IMR-90 (cell line): ENCODE measurements around the gene DHRSX. TPM values are rescaled to one million over a fixed set of nuclear protein-coding genes. Genes with fewer than 3 reads are reported as not detected.

Source experiments
- ATAC-seq: fragments of 200-7000 bp; cut with Tn5 transposase; 2 replicates; pipeline ENCODE4 v1.9.1; 2020; ENCODE audit warnings: low read depth, mild to moderate bottlenecking, moderate library complexity
- BruUV-seq: library from RNA; stranded (reverse); fragments of 400-500 nt; replicated peaks from 2 replicates; lab custom pipeline; 2021; lab: Mats Ljungman, UMichigan
- CTCF ChIA-PET: fragments of 300-600 bp; formaldehyde crosslinking; extraction: SDS; loops from one replicate; lab custom pipeline; 2021; ENCODE audit warnings: antibody characterized with exemption; lab: Yijun Ruan, JAX
- POLR2A ChIA-PET: fragments of 300-600 bp; sonication (Branson Sonifier 250); formaldehyde crosslinking; loops from one replicate; lab custom pipeline; 2022; ENCODE audit warnings: antibody characterized with exemption; ENCODE audit not compliant: unreplicated experiment; lab: Charles Lee
- DNase-seq: peaks from one replicate; pipeline ENCODE4 v3.0.0; 2013
- H2AFZ ChIP-seq: replicated peaks from 2 replicates; pipeline ENCODE3; 2013; ENCODE audit warnings: low read length, mild to moderate bottlenecking; ENCODE audit not compliant: poor library complexity
- H2AK5ac ChIP-seq: 2 replicates; pipeline ENCODE4 v1.6.1; 2013; ENCODE audit warnings: low read depth, low read length, inconsistent platforms
- H2AK9ac ChIP-seq: replicated peaks from 2 replicates; pipeline ENCODE3; 2013; ENCODE audit warnings: mild to moderate bottlenecking, low read depth, low read length, moderate library complexity; ENCODE audit not compliant: poor library complexity
- H2BK120ac ChIP-seq: 2 replicates; pipeline ENCODE4 v1.6.1; 2013; ENCODE audit warnings: low read depth, low read length, inconsistent platforms
- H2BK15ac ChIP-seq: 3 replicates; pipeline ENCODE4 v1.6.1; 2013; ENCODE audit warnings: low read depth, low read length, inconsistent platforms
- H2BK20ac ChIP-seq: 2 replicates; pipeline ENCODE4 v1.6.1; 2013; ENCODE audit warnings: low read depth, mild to moderate bottlenecking, inconsistent platforms, low read length, moderate library complexity
- H2BK5ac ChIP-seq: 2 replicates; pipeline ENCODE4 v1.6.1; 2013; ENCODE audit warnings: mild to moderate bottlenecking, low read depth, low read length, inconsistent platforms; ENCODE audit not compliant: poor library complexity, severe bottlenecking
- H3K14ac ChIP-seq: replicated peaks from 2 replicates; pipeline ENCODE4 v1.6.1; 2013; ENCODE audit warnings: low read depth, low read length, inconsistent platforms
- H3K18ac ChIP-seq: 2 replicates; pipeline ENCODE4 v1.6.1; 2013; ENCODE audit warnings: low read depth, low read length, control low read depth
- H3K23ac ChIP-seq: 2 replicates; pipeline ENCODE4 v1.6.1; 2013; ENCODE audit warnings: low read depth, low read length, inconsistent platforms
- H3K27ac ChIP-seq: 2 replicates; pipeline ENCODE4 v1.5.1; 2013; ENCODE audit warnings: mild to moderate bottlenecking, control low read depth, low read length; ENCODE audit not compliant: insufficient read depth
- H3K27me3 ChIP-seq: 2 replicates; pipeline ENCODE4 v1.6.1; 2013; ENCODE audit warnings: low read length; ENCODE audit not compliant: control insufficient read depth, insufficient read depth
- H3K36me3 ChIP-seq: 2 replicates; pipeline ENCODE4 v1.6.1; 2013; ENCODE audit warnings: low read length, mixed read lengths; ENCODE audit not compliant: control insufficient read depth, insufficient read depth
- H3K4ac ChIP-seq: 2 replicates; pipeline ENCODE4 v1.6.1; 2013; ENCODE audit warnings: low read depth, low read length, inconsistent platforms
- H3K4me1 ChIP-seq: 2 replicates; pipeline ENCODE4 v1.6.1; 2013; ENCODE audit warnings: low read length, mixed read lengths; ENCODE audit not compliant: control insufficient read depth, insufficient read depth
- H3K4me2 ChIP-seq: 2 replicates; pipeline ENCODE4 v1.6.1; 2013; ENCODE audit warnings: low read depth, mild to moderate bottlenecking, control low read depth, low read length, moderate library complexity
- H3K4me3 ChIP-seq: 2 replicates; pipeline ENCODE4 v1.5.1; 2013; ENCODE audit warnings: low read depth, mild to moderate bottlenecking, control low read depth, low read length, moderate library complexity; ENCODE audit not compliant: insufficient read depth
- H3K56ac ChIP-seq: 2 replicates; pipeline ENCODE4 v1.6.1; 2013; ENCODE audit warnings: low read length, inconsistent platforms; ENCODE audit not compliant: insufficient read depth; ENCODE audit errors: extremely low read depth
- H3K79me1 ChIP-seq, 2 experiments: 2 replicates each; pipeline ENCODE4 v1.6.1; 2013; ENCODE audit warnings: low read length in 2 of 2, inconsistent platforms in 1 of 2, low read depth in 1 of 2
- H3K9ac ChIP-seq: 2 replicates; pipeline ENCODE4 v1.6.1; 2013; ENCODE audit warnings: low read depth, low read length, control low read depth
- H3K9me1 ChIP-seq: 2 replicates; pipeline ENCODE4 v1.6.1; 2013; ENCODE audit warnings: low read length, inconsistent platforms; ENCODE audit not compliant: insufficient read depth
- H3K9me3 ChIP-seq: 2 replicates; pipeline ENCODE4 v1.6.1; 2013; ENCODE audit warnings: low read length; ENCODE audit not compliant: control insufficient read depth, insufficient read depth
- H4K20me1 ChIP-seq: 2 replicates; pipeline ENCODE4 v1.6.1; 2013; ENCODE audit warnings: low read length, inconsistent platforms; ENCODE audit not compliant: insufficient read depth
- H4K5ac ChIP-seq: 2 replicates; pipeline ENCODE4 v1.6.1; 2013; ENCODE audit warnings: mild to moderate bottlenecking, low read depth, low read length, control low read depth
- H4K8ac ChIP-seq, 2 experiments: 2 replicates each; pipeline ENCODE4 v1.6.1; 2013; ENCODE audit warnings: low read depth in 2 of 2, low read length in 2 of 2, control low read depth in 1 of 2, inconsistent platforms in 1 of 2
- H4K91ac ChIP-seq: 2 replicates; pipeline ENCODE4 v1.6.1; 2013; ENCODE audit warnings: low read depth, low read length, inconsistent platforms; ENCODE audit not compliant: insufficient read depth
- BHLHE40 ChIP-seq: fragments of 150-350 bp; IDR thresholded peaks from 2 replicates; pipeline ENCODE4 v1.6.1; 2016; ENCODE audit warnings: mild to moderate bottlenecking, low read depth, low read length
- CEBPB ChIP-seq: IDR thresholded peaks from 2 replicates; pipeline ENCODE4 v1.6.1; 2012; ENCODE audit warnings: low read depth, low read length, improper control_type of control experiment
- CHD1 ChIP-seq: IDR thresholded peaks from 2 replicates; pipeline ENCODE4 v1.6.1; 2012; ENCODE audit warnings: low read depth, low read length, improper control_type of control experiment
- CTCF ChIP-seq: conservative IDR thresholded peaks from 2 replicates; pipeline ENCODE4 v1.5.1; 2012; ENCODE audit warnings: mild to moderate bottlenecking, low read depth, low read length, improper control_type of control experiment
- ELK1 ChIP-seq: fragments of 150-350 bp; IDR thresholded peaks from 2 replicates; pipeline ENCODE4 v1.6.1; 2016; ENCODE audit warnings: low read depth, mild to moderate bottlenecking, low read length, moderate library complexity, borderline replicate concordance
- FOS ChIP-seq: fragments of 150-350 bp; IDR thresholded peaks from 2 replicates; pipeline ENCODE4 v1.6.1; 2016; ENCODE audit warnings: low read depth, low read length
- MAFK ChIP-seq: IDR thresholded peaks from 2 replicates; pipeline ENCODE4 v1.6.1; 2012; ENCODE audit warnings: low read depth, low read length, improper control_type of control experiment
- MAZ ChIP-seq: IDR thresholded peaks from 2 replicates; pipeline ENCODE4 v1.6.1; 2012; ENCODE audit warnings: low read depth, mild to moderate bottlenecking, low read length, improper control_type of control experiment, moderate library complexity, borderline replicate concordance
- MXI1 ChIP-seq: IDR thresholded peaks from 2 replicates; pipeline ENCODE4 v1.6.1; 2012; ENCODE audit warnings: low read depth, mild to moderate bottlenecking, low read length, moderate library complexity, borderline replicate concordance
- NFE2L2 ChIP-seq: fragments of 150-350 bp; IDR thresholded peaks from 2 replicates; pipeline ENCODE4 v1.6.1; 2016; ENCODE audit warnings: low read depth, mild to moderate bottlenecking, low read length
- POLR2A ChIP-seq: IDR thresholded peaks from 2 replicates; pipeline ENCODE4 v1.6.1; 2012; ENCODE audit warnings: mild to moderate bottlenecking, low read depth, low read length
- RAD21 ChIP-seq: IDR thresholded peaks from 2 replicates; pipeline ENCODE4 v1.6.1; 2012; ENCODE audit warnings: low read length, improper control_type of control experiment
- RCOR1 ChIP-seq: IDR thresholded peaks from 2 replicates; pipeline ENCODE4 v1.6.1; 2012; ENCODE audit warnings: mild to moderate bottlenecking, low read length, improper control_type of control experiment; ENCODE audit not compliant: insufficient replicate concordance
- RFX5 ChIP-seq: IDR thresholded peaks from 2 replicates; pipeline ENCODE4 v1.8.0; 2012; ENCODE audit warnings: low read depth, mild to moderate bottlenecking, low read length, moderate library complexity
- SMC3 ChIP-seq: fragments of 150-350 bp; IDR thresholded peaks from 2 replicates; pipeline ENCODE4 v1.6.1; 2016; ENCODE audit warnings: low read depth, mild to moderate bottlenecking, antibody characterized with exemption, low read length, moderate library complexity
- USF2 ChIP-seq: fragments of 150-350 bp; IDR thresholded peaks from 2 replicates; pipeline ENCODE4 v1.6.1; 2017; ENCODE audit warnings: mild to moderate bottlenecking, antibody characterized with exemption, low read length, low read depth
- WGBS, 2 experiments: methylation state at CpG; one replicate each; pipeline versions ENCODE4 v1.1.5 to v1.1.7; 2013; ENCODE audit warnings: missing lambda C conversion rate in 2 of 2; ENCODE audit not compliant: insufficient read length in 1 of 2; ENCODE audit errors: extremely low coverage in 2 of 2; 5-methylcytosine and 5-hydroxymethylcytosine counted together
- dilution Hi-C: fragments of 300-500 bp; cut with HindIII; formaldehyde crosslinking; loops from one replicate; pipeline ENCODE4 v1.14.3; 2018; ENCODE audit warnings: low sequenced_read_pairs; ENCODE audit not compliant: unreplicated experiment
- in situ Hi-C: fragments of 300-500 bp; cut with MboI; formaldehyde crosslinking; loops from 3 replicates; pipeline ENCODE4 v1.14.3; 2019; ENCODE audit warnings: low sequenced_read_pairs, inconsistent platforms, mixed read lengths
- intact Hi-C: fragments of 100-400 bp; cut with micrococcal nuclease; formaldehyde crosslinking; loops from 2 replicates; pipeline ENCODE4 v1.10.0; 2022
- polyA plus RNA-seq, 3 experiments: library from polyadenylated mRNA; depleted of rRNA; stranded (reverse); fragments of >200 nt; gene quantifications; 2 replicates each; pipeline ENCODE4 v1.2.3, GENCODE V29; 2012; ENCODE audit warnings: low replicate concordance in 1 of 3
- total RNA-seq: library from RNA; depleted of rRNA; stranded (reverse); fragments of >200 nt; gene quantifications from 2 replicates; pipeline ENCODE4 v1.2.3, GENCODE V29; 2012

DHRSX gene
- total and polyA plus RNA-seq, 2 of the 4 experiments (the other 2 are of a cell fraction): 26.2 to 38.0 TPM

GRCh38 chrX:2413969-2414368 lies 86.8 kb downstream of the DHRSX start:
- no TSS peak for BruUV-seq
- H4K5ac ChIP-seq: no peak overlapping the region
- H4K20me1 ChIP-seq: peaks cover 8% of the 10 kb centered on the region; the same call in 1 of the 2 replicates
- no peak overlapping the region for H3K4me2 ChIP-seq
- H3K9me1 ChIP-seq: 0 out of 2 replicates have a peak, but pooled peaks cover 4% of the 10 kb centered on the region
- no peak overlapping the region for H3K23ac ChIP-seq
- no peak overlapping the region for H3K9ac ChIP-seq
- H3K4ac ChIP-seq: no peak overlapping the region
- no peak overlapping the region for H2AK5ac ChIP-seq
- DNase-seq (no peak), ATAC-seq (no peak)
- no peak overlapping the region for H3K4me3 ChIP-seq
- no peak overlapping the region for H3K27ac ChIP-seq
- no peak overlapping the region for H3K14ac ChIP-seq
- no peak overlapping the region for H2AK9ac ChIP-seq
- no peak overlapping the region for H4K8ac ChIP-seq
- in situ Hi-C loops (no loop called here), dilution Hi-C loops (no loop called here), intact Hi-C loops (no loop called here)
- no peaks in the 10 kb centered on the region for H3K4me1 ChIP-seq
- peaks cover 5% of the 10 kb centered on the region for H3K36me3 ChIP-seq
- no peak overlapping the region for H3K56ac ChIP-seq
- no peak overlapping the region for H2AFZ ChIP-seq
- POLR2A ChIA-PET: no interaction called here
- H4K91ac ChIP-seq: no peak overlapping the region
- H2BK20ac ChIP-seq: no peak overlapping the region
- CTCF ChIA-PET: no interaction called here
- H3K9me3 ChIP-seq: no peaks in the 10 kb centered on the region
- H3K79me1 ChIP-seq: peaks cover 32 to 35% of the 10 kb centered on the region in 2 experiments
- no peak overlapping the region for H3K18ac ChIP-seq
- H2BK15ac ChIP-seq: no peak overlapping the region
- no peak overlapping the region for H2BK120ac ChIP-seq
- TF ChIP-seq MAZ (no peak), RAD21 (no peak), RCOR1 (no peak), USF2 (no peak), RFX5 (no peak), BHLHE40 (no peak), CEBPB (no peak), SMC3 (no peak), CHD1 (no peak), ELK1 (no peak), FOS (no peak), MAFK (no peak), POLR2A (no peak), CTCF (no peak), NFE2L2 (no peak), MXI1 (no peak)
- WGBS, 2 experiments: 94 to 100% methylated on average over 2 of the region's 2 CpGs
- no peak overlapping the region for H2BK5ac ChIP-seq
- H3K27me3 ChIP-seq: no peaks in the 10 kb centered on the region
